Measurements from ENCODE around the gene DHRS13.
"Not testable (repeated sequence)": the region's sequence is repeated elsewhere in the genome, so short reads cannot be mapped to it uniquely, and the experiment has no call there.

DHRS13 gene

GRCh38 chr17:28901866-28902818, 737 bp downstream of the DHRS13 start:
- DNase-seq: peak; percentile 42

- DNase-seq: no peak
Measured at GRCh38 chr17:28900986-28901726, 1.7 kb downstream of the DHRS13 start.

- no peak for DNase-seq
Measured at GRCh38 chr17:28899212-28899815, 3.6 kb downstream of the DHRS13 start.

GRCh38 chr17:28898527-28898955, 4.3 kb downstream of the DHRS13 start:
- DNase-seq: no peak

GRCh38 chr17:28897769-28898526, 4.9 kb downstream of the DHRS13 start:
- peak; percentile 37 for DNase-seq

- DNase-seq: peak; percentile 66
Measured at GRCh38 chr17:28896884-28897768, 5.8 kb downstream of the DHRS13 start, which contains the start of gene FLOT2. FLOT2 (minus strand) TSS chr17:28897733; CDS start chr17:28897574, 159 bp downstream.

- no peak for DNase-seq
Measured at GRCh38 chr17:28896491-28896883, 6.4 kb downstream of the DHRS13 start.

- no peak for DNase-seq
Measured at GRCh38 chr17:28895794-28896447, 7.0 kb downstream of the DHRS13 start.

GRCh38 chr17:28893248-28894183, 9.4 kb downstream of the DHRS13 start:
- not testable (repeated sequence) for DNase-seq

GRCh38 chr17:28892024-28892423, 10.9 kb downstream of the DHRS13 start:
- no peak for DNase-seq

GRCh38 chr17:28891201-28891600, 11.7 kb downstream of the DHRS13 start:
- DNase-seq: no peak

GRCh38 chr17:28889996-28890395, 12.9 kb downstream of the DHRS13 start:
- no peak for DNase-seq

GRCh38 chr17:28888832-28889231, 14.0 kb downstream of the DHRS13 start:
- DNase-seq: no peak

- no peak for DNase-seq
Measured at GRCh38 chr17:28887871-28888471, 14.9 kb downstream of the DHRS13 start.

GRCh38 chr17:28885951-28886350, 16.9 kb downstream of the DHRS13 start:
- DNase-seq: no peak

- DNase-seq: no peak
Measured at GRCh38 chr17:28885363-28885762, 17.5 kb downstream of the DHRS13 start.

- DNase-seq: no peak
Measured at GRCh38 chr17:28883967-28884702, 18.7 kb downstream of the DHRS13 start.

- DNase-seq: no peak
Measured at GRCh38 chr17:28882154-28882895, 20.6 kb downstream of the DHRS13 start.
